ENCODE data around the gene CFAP54. TPM values are rescaled to one million over a fixed set of nuclear protein-coding genes. Genes with fewer than 3 reads are reported as not detected.

The CFAP54 gene
- total and polyA plus RNA-seq, 2 donors from 2014 or later: 0.13 to 6.6 TPM

- Histone ChIP-seq H3K4me3 (ENCODE audit: low read length in 3 of 3) (no peak overlapping the region), H3K9me3 (ENCODE audit: control insufficient read depth in 2 of 3, insufficient read depth in 1 of 3, low read length in 3 of 3) (no peaks in the 10 kb centered on the region), H3K9ac (ENCODE audit: low read length in 3 of 3) (no peak overlapping the region), H3K36me3 (ENCODE audit: control insufficient read depth in 2 of 3, insufficient read depth in 3 of 3, low read length in 3 of 3) (no peaks in the 10 kb centered on the region), H3K27ac (ENCODE audit: low read depth in 2 of 2, low read length in 2 of 2) (no peak overlapping the region), H3K27me3 (ENCODE audit: control insufficient read depth, insufficient read depth, low read length) (no peaks in the 10 kb centered on the region), H3K4me1 (ENCODE audit: control insufficient read depth in 2 of 3, insufficient read depth in 2 of 3, low read depth in 1 of 3, low read length in 3 of 3) (no peaks in the 10 kb centered on the region)
- intact Hi-C loops (cut with DNase I): no loop called here
- TF ChIP-seq, protein P1, sequence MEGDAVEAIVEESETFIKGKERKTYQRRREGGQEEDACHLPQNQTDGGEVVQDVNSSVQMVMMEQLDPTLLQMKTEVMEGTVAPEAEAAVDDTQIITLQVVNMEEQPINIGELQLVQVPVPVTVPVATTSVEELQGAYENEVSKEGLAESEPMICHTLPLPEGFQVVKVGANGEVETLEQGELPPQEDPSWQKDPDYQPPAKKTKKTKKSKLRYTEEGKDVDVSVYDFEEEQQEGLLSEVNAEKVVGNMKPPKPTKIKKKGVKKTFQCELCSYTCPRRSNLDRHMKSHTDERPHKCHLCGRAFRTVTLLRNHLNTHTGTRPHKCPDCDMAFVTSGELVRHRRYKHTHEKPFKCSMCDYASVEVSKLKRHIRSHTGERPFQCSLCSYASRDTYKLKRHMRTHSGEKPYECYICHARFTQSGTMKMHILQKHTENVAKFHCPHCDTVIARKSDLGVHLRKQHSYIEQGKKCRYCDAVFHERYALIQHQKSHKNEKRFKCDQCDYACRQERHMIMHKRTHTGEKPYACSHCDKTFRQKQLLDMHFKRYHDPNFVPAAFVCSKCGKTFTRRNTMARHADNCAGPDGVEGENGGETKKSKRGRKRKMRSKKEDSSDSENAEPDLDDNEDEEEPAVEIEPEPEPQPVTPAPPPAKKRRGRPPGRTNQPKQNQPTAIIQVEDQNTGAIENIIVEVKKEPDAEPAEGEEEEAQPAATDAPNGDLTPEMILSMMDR (IDR thresholded peaks at IDR 0.05; ENCODE audit: borderline replicate concordance, extremely low read depth, insufficient read depth): no peak
- FAIRE-seq (no peak), DNase-seq (no peak)
These were observed 400.0 kb downstream of the CFAP54 start for GRCh38 chr12:96889273-96889933.

GRCh38 chr12:96890331-96890730 lies 401.0 kb downstream of the CFAP54 start:
- no peaks in the 10 kb centered on the region for H3K27me3 ChIP-seq (ENCODE audit: control insufficient read depth, insufficient read depth, low read length)
- TF ChIP-seq, protein P1 (IDR thresholded peaks at IDR 0.05; ENCODE audit: borderline replicate concordance, extremely low read depth, insufficient read depth): no peak
- FAIRE-seq (no peak), DNase-seq (no peak)
- intact Hi-C loops (cut with DNase I): no loop called here
- no peaks in the 10 kb centered on the region for H3K4me1 ChIP-seq (ENCODE audit: control insufficient read depth in 2 of 3, insufficient read depth in 2 of 3, low read depth in 1 of 3, low read length in 3 of 3)
- no peaks in the 10 kb centered on the region for H3K36me3 ChIP-seq (ENCODE audit: control insufficient read depth in 2 of 3, insufficient read depth in 3 of 3, low read length in 3 of 3)
- H3K4me3 ChIP-seq (ENCODE audit: low read length in 3 of 3): no peak overlapping the region
- H3K27ac ChIP-seq (ENCODE audit: low read depth in 2 of 2, low read length in 2 of 2): no peak overlapping the region
- H3K9ac ChIP-seq (ENCODE audit: low read length in 3 of 3): no peak overlapping the region
- H3K9me3 ChIP-seq (ENCODE audit: control insufficient read depth in 2 of 3, insufficient read depth in 1 of 3, low read length in 3 of 3): no peaks in the 10 kb centered on the region

DNA sequence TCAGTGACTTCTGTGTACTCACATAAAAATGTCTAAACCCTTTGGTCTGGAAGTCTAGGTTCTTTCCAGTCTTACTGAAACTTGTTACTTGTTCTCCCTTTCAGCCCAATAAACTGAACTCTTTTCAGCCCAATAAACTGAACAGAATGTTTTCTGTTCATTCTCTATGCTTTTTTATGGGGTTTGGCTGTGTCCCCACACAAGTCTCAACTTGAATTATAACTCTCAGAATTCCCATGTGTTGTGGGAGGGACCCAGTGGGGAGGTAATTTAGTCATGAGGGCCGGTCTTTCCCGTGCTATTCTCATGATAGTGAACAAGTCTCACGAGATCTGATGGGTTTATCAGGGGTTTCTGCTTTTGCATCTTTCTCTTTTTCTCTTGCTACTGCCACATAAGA lies 402.7 kb downstream of the CFAP54 start:
- H3K9ac ChIP-seq (ENCODE audit: low read length in 3 of 3): no peak overlapping the region
- H3K27me3 ChIP-seq (ENCODE audit: control insufficient read depth, insufficient read depth, low read length): no peaks in the 10 kb centered on the region
- intact Hi-C loops (cut with DNase I): no loop called here
- no peak overlapping the region for H3K4me3 ChIP-seq (ENCODE audit: low read length in 3 of 3)
- no peaks in the 10 kb centered on the region for H3K36me3 ChIP-seq (ENCODE audit: control insufficient read depth in 2 of 3, insufficient read depth in 3 of 3, low read length in 3 of 3)
- DNase-seq: peak in 1 of 5 donors; percentile 36
- TF ChIP-seq, protein P1 (IDR thresholded peaks at IDR 0.05; ENCODE audit: borderline replicate concordance, extremely low read depth, insufficient read depth): no peak
- FAIRE-seq: no peak
- H3K27ac ChIP-seq (ENCODE audit: low read depth in 2 of 2, low read length in 2 of 2): no peak overlapping the region
- no peaks in the 10 kb centered on the region for H3K9me3 ChIP-seq (ENCODE audit: control insufficient read depth in 2 of 3, insufficient read depth in 1 of 3, low read length in 3 of 3)
- H3K4me1 ChIP-seq (ENCODE audit: control insufficient read depth in 2 of 3, insufficient read depth in 2 of 3, low read depth in 1 of 3, low read length in 3 of 3): no peaks in the 10 kb centered on the region

DNA sequence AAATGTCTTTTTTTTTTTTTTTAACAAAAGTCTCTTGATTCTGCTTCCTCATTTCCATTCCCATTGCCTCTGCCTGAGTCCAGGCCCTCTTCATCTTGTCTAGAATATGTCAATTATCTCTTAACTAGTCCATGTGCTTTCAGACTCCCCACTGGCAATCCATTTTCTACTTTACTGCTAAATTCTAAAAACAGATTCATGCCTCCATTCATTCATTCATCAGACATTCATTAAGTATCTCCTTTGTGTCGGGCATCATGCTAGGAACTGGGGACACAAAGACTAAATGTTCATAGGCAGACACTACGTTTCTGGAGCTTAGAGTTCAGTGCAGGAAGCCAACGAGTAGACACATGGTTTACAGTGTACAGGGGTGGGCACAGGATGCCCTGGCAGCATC lies 408.0 kb downstream of the CFAP54 start:
- FAIRE-seq: no peak
- H3K9me3 ChIP-seq (ENCODE audit: control insufficient read depth in 2 of 3, insufficient read depth in 1 of 3, low read length in 3 of 3): no peaks in the 10 kb centered on the region
- intact Hi-C loops (cut with DNase I): no loop called here
- no peak overlapping the region for H3K9ac ChIP-seq (ENCODE audit: low read length in 3 of 3)
- H3K4me3 ChIP-seq (ENCODE audit: low read length in 3 of 3): no peak overlapping the region
- TF ChIP-seq, protein P1 (IDR thresholded peaks at IDR 0.05; ENCODE audit: borderline replicate concordance, extremely low read depth, insufficient read depth): no peak
- no peaks in the 10 kb centered on the region for H3K4me1 ChIP-seq (ENCODE audit: control insufficient read depth in 2 of 3, insufficient read depth in 2 of 3, low read depth in 1 of 3, low read length in 3 of 3)
- H3K27ac ChIP-seq (ENCODE audit: low read depth in 2 of 2, low read length in 2 of 2): no peak overlapping the region
- no peak for DNase-seq
- H3K36me3 ChIP-seq (ENCODE audit: control insufficient read depth in 2 of 3, insufficient read depth in 3 of 3, low read length in 3 of 3): no peaks in the 10 kb centered on the region
- no peaks in the 10 kb centered on the region for H3K27me3 ChIP-seq (ENCODE audit: control insufficient read depth, insufficient read depth, low read length)

Data from kidney (tissue), 14 donors.